Peyer's patch (tissue), 4 donors: ENCODE results near the gene HOTAIR. TPM values are rescaled to one million over a fixed set of nuclear protein-coding genes. Genes with fewer than 3 reads are reported as not detected.
A peak's percentile ranks its signal among the peaks of the same experiment; 100 is the strongest.

Experiments used
- DNase-seq, 3 donors: peaks; one replicate each; pipeline ENCODE4 v3.0.0-alpha.2; 2017 to 2019
- H3K27ac ChIP-seq, 4 donors: fragments of 200-600 bp; sonication (generic); one replicate each; pipeline ENCODE4 v1.5.1; 2016 to 2019
- H3K27me3 ChIP-seq, 2 donors: fragments of 200-600 bp; sonication (generic); one replicate each; pipeline ENCODE4 v1.5.1; 2019
- H3K36me3 ChIP-seq, 3 donors: fragments of 200-600 bp; sonication (generic); one replicate each; pipeline ENCODE4 v1.5.1; 2016 to 2019
- H3K4me1 ChIP-seq, 4 donors: fragments of 200-600 bp; sonication (generic); one replicate each; pipeline ENCODE4 v1.5.1; 2016 to 2019
- H3K4me3 ChIP-seq, 4 donors: fragments of 200-600 bp; sonication (generic); 1 replicate in 3 of 4; 2 replicates in 1 of 4; pipeline ENCODE4 v1.5.1; 2016 to 2019; ENCODE audit warnings: mild to moderate bottlenecking in 1 of 4
- H3K9me3 ChIP-seq, 4 donors: fragments of 200-600 bp; sonication (generic); one replicate each; pipeline ENCODE4 v1.5.1; 2016 to 2019; ENCODE audit warnings: mild to moderate bottlenecking in 1 of 4
- POLR2A ChIP-seq, 2 donors: fragments of 450-650 bp; IDR thresholded peaks; one replicate each; pipeline ENCODE4 v1.5.1; 2017; ENCODE audit warnings: antibody characterized with exemption in 2 of 2, mild to moderate bottlenecking in 2 of 2, moderate library complexity in 2 of 2
- total RNA-seq, 4 donors: library from RNA; depleted of rRNA; stranded (reverse); fragments of >200 nt; gene quantifications; one replicate each; pipeline ENCODE4 v1.1.0, GENCODE V29; 2016
- TF ChIP-seq, protein P1 (sequence below), 6 experiments: fragments of 450-650 bp in 4 of 6; fragments of 200-600 bp in 2 of 6; sonication (generic) in 1 of 6; IDR thresholded peaks; one replicate each; pipeline ENCODE4 v1.5.1; 2017 to 2019; ENCODE audit warnings: antibody characterized with exemption in 6 of 6, mild to moderate bottlenecking in 3 of 6, moderate library complexity in 1 of 6

Gene HOTAIR
- total RNA-seq: 1 to 10 TPM in 1 of 4 donors, not detected in 3; 1.4 TPM

GRCh38 chr12:53974084-53975063 lies at the start of gene HOTAIR:
HOTAIR (minus strand) TSS chr12:53974954.
- Histone ChIP-seq H3K27ac (no peak within 1 kb of the TSS), H3K4me3 (peak within 1 kb of the TSS; percentile 4 to 63 (median 36)), H3K9me3 (peaks cover 0 to 6% (median 0%) of the 10 kb centered on the region in 4 donors), H3K36me3 (no peaks in the 10 kb centered on the region), H3K27me3 (peaks cover 0 to 66% of the 10 kb centered on the region in 2 donors), H3K4me1 (peaks cover 0 to 34% (median 16%) of the 10 kb centered on the region in 4 donors)
- no peak for TF ChIP-seq POLR2A (IDR thresholded peaks at IDR 0.05)
- TF ChIP-seq, protein P1, sequence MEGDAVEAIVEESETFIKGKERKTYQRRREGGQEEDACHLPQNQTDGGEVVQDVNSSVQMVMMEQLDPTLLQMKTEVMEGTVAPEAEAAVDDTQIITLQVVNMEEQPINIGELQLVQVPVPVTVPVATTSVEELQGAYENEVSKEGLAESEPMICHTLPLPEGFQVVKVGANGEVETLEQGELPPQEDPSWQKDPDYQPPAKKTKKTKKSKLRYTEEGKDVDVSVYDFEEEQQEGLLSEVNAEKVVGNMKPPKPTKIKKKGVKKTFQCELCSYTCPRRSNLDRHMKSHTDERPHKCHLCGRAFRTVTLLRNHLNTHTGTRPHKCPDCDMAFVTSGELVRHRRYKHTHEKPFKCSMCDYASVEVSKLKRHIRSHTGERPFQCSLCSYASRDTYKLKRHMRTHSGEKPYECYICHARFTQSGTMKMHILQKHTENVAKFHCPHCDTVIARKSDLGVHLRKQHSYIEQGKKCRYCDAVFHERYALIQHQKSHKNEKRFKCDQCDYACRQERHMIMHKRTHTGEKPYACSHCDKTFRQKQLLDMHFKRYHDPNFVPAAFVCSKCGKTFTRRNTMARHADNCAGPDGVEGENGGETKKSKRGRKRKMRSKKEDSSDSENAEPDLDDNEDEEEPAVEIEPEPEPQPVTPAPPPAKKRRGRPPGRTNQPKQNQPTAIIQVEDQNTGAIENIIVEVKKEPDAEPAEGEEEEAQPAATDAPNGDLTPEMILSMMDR (IDR thresholded peaks at IDR 0.05): no peak
- no peak for DNase-seq

GRCh38 chr12:54024127-54024526 lies 49.4 kb upstream of the HOTAIR start:
- peaks cover 0 to 30% (median 0%) of the 10 kb centered on the region in 4 donors for H3K4me1 ChIP-seq
- no peaks in the 10 kb centered on the region for H3K36me3 ChIP-seq
- H3K4me3 ChIP-seq: peak overlapping the region in 1 of 4 donors; percentile 33
- DNase-seq: peak in 1 of 3 donors; percentile 43
- no peaks in the 10 kb centered on the region for H3K27me3 ChIP-seq
- TF ChIP-seq, protein P1 (IDR thresholded peaks at IDR 0.05): no peak
- no peak for TF ChIP-seq POLR2A (IDR thresholded peaks at IDR 0.05)
- H3K9me3 ChIP-seq: no peaks in the 10 kb centered on the region
- H3K27ac ChIP-seq: peak overlapping the region in 3 of 4 donors; percentile 63 to 94 (median 65)

- DNase-seq: no peak
- Histone ChIP-seq H3K27me3 (no peaks in the 10 kb centered on the region), H3K4me1 (peaks cover 0 to 23% (median 0%) of the 10 kb centered on the region in 4 donors), H3K4me3 (peak overlapping the region in 1 of 4 donors; percentile 14), H3K9me3 (no peaks in the 10 kb centered on the region), H3K36me3 (no peaks in the 10 kb centered on the region), H3K27ac (peak overlapping the region in 3 of 4 donors; percentile 56 to 94 (median 63))
- TF ChIP-seq POLR2A (IDR thresholded peaks at IDR 0.05): no peak
- TF ChIP-seq, protein P1 (IDR thresholded peaks at IDR 0.05): no peak
These were observed 48.5 kb upstream of the HOTAIR start for GRCh38 chr12:54022960-54023884.

GRCh38 chr12:54021432-54022013 lies 46.8 kb upstream of the HOTAIR start:
- peak overlapping the region in 3 of 4 donors; percentile 76 to 94 (median 89) for H3K27ac ChIP-seq
- H3K36me3 ChIP-seq: no peaks in the 10 kb centered on the region
- DNase-seq: no peak
- peak overlapping the region in 2 of 4 donors; percentile 36 to 56 for H3K4me3 ChIP-seq
- H3K27me3 ChIP-seq: peaks cover 0 to 3% of the 10 kb centered on the region in 2 donors
- H3K4me1 ChIP-seq: peaks cover 0 to 13% (median 3%) of the 10 kb centered on the region in 4 donors
- no peaks in the 10 kb centered on the region for H3K9me3 ChIP-seq
- TF ChIP-seq POLR2A (IDR thresholded peaks at IDR 0.05): no peak
- TF ChIP-seq, protein P1 (IDR thresholded peaks at IDR 0.05): peak in 2 of 6 experiments; percentile 5
